Activated naive CD4-positive, alpha-beta T cell treated with Interleukin-2 at 50 U/mL for 16 hours (primary cell): ENCODE data around the gene TMTC4.
"Not testable (repeated sequence)": the region's sequence is repeated elsewhere in the genome, so short reads cannot be mapped to it uniquely, and the experiment has no call there.

ENCODE experiments used
- DNase-seq: peaks from one replicate; pipeline ENCODE4 v3.0.0-alpha.2; 2020

Gene TMTC4

GRCh38 chr13:100619940-100620339, 54.7 kb downstream of the TMTC4 start:
- DNase-seq = no peak

DNA sequence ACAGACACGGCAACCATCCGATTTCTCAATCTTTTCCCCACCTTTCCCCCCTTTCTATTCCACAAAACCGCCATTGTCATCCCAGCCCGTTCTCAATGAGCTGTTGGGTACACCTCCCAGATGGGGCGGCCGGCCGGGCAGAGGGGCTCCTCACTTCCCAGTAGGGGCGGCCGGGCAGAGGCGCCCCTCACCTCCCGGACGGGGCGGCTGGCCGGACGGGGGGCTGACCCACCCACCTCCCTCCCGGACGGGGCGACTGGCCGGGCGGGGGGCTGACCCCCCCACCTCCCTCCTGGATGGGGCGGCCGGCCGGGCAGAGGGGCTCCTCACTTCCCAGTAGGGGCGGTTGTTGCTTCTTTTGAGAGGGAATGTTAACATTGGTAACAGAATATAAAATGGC, 55.7 kb downstream of the TMTC4 start:
- DNase-seq = not testable (repeated sequence)

DNA sequence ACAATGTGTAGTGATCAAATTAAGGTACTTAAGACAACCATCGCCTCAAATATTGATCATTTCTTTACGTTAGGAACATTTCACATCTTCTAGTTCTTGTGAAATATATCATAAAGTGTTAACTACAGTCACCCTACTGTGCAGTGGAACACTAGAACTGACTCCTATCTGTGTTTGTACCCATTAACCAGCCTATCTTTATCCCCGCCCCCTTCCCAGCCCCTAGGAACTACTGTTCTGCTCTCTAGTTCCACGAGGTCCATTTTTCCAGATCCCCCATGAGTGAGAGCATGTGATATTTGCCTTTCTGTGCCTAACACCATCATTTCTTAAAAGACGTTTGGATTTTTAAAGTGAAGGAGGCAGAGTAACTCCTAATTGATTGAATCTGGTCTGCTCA, 61.6 kb downstream of the TMTC4 start:
- DNase-seq = no peak

- DNase-seq = no peak
Observed at GRCh38 chr13:100611678-100612492, 62.7 kb downstream of the TMTC4 start.

DNA sequence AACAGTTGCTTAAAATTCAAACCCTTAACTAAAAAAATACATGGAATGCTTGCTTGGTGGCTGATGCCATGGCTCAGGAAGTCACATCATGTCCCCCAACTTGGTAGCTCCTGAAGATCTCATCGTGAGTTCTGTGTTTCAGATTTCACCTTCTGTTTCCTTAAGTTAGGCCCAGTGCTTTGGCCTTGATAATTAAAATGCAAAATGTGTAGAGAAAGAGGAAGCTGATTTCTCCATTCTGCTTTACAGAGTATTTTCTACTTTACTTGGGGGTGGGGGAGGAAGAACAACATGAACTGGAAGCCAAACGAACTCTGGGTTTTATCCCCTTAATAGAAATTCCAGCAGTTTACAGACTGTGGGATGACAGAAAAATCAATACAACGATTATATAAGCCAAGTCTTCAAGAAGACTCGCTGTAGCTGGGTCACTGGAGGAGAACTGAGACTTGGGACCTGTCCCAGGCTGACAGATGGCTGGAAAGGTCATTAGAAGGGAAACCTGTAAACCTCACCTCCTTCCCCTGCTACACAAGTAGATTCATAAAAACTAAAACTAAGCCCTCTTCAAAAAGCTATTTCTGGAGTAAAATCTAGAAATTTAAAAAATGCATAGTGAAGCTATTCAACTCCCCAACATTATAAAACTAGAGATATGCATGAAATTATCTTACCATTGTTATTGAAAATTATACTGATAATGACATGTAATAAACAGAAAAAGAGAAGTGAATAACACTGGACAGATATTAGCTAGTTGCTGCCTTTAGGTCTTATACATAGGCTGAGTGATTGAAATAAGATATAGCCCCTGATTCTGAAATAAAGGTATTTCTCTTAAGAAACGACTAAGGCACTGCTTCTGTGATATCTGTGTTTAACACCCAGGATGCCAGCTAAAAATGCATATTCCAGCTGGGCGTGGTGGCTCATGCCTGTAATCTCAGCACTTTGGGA, 63.9 kb downstream of the TMTC4 start:
- no peak for DNase-seq

DNA sequence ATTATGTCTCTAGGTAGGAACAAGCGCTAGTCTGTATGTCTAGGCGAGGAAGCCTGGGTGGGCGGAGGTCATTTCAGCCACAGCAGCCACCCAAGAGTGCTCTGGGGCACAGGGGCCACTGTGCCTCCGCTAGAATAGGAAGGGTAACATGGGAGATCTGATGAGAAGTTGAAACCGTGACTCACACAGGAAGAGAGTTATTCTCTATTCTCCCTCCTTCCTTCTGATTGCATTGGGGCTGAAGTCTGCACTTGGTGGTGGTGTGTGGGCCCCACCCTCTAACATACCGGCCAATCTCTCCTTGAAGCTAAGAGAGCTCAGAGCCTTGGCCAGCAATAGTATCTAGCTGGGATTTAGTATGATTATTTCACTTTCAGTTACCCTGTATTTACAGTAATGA, 65.7 kb downstream of the TMTC4 start:
- peak; percentile 14 for DNase-seq

DNA sequence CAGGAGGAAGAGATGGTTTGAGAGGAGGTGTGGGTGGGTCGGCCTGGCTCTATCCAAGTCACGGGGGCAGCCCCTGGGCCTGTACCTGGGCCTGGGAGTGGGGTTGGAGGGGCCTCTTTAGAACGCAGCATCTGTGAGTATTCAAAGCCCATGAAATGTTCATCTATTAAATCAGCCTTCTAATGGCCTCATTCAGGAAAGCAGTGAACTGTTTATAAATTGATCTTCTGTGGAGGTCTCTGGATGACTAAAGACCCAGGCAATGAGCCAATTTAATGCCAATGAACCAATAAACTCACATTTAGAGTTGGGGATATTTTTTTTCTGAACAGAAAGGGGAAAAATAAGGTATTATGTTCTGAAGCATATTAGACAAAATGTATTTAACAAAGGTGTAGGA, 66.1 kb downstream of the TMTC4 start:
- no peak for DNase-seq

- DNase-seq = no peak
Observed at GRCh38 chr13:100604918-100605710, 69.5 kb downstream of the TMTC4 start.

DNA sequence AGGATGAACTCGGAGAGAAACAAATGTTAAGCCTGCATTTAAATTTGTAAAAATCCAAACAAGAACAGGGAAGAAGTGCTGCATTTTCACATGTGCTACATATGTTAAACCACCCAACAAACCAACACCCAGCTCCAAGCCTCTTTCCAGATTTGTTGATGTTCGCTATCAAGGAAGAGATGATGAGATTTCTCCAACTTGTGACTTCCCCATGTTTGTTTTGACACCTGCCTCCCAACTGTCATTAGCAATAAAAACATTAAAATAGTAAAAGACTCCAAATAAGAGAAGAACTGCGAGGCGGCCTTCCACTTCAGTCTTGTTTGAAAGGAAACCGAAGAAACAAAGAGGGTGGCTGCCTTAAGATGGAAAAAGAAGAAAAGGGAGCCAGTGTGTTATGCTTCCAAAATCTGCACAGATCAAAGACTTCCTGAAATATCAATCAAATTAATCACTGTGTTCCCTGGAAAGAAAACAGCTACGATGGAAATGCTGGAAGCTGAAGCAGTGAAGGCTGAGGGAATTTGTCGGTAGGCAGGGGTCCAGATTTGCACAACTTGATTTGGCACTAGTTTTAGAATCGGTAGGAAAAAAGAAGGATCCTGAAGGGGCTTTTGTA, 72.0 kb downstream of the TMTC4 start:
- no peak for DNase-seq

DNA sequence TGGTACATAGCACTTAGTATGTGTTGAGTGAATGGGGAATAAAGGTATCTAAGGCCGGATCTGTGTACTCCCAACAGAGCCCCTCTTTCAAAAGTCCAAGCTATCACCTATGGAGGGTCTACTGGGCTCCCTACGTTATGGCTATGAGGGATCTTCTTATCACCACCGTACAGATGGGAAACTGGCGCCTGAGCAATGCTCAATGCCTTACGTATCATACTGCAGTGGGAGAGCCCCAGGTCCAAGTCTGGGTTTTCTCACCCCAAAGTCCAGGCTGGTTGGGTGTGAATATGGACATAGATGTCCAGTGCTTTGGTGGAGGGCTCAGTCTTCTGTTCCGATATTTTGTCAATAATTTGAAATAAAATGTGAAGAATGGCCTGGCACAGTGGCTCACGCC, 72.9 kb downstream of the TMTC4 start:
- DNase-seq = no peak

- no peak for DNase-seq
Observed at GRCh38 chr13:100600915-100601314, 73.7 kb downstream of the TMTC4 start.

DNA sequence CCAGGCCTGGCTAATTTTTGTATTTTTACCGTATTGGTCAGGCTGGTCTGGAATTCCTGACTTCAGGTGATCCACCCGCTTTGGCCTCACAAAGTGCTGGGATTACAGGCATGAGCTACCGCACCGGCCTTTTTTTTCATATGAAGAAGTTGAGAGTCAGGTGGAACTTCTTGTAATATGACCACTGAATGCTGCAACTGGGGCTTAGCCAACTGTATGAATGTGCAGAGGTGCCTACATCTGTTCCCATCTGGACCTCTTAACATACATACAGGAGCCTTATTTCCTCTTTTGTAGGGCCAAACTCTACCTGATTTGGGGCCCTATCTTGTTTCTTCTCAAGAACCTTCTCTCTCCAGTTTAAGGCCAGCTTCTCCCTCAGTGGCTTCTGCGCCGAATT, 74.1 kb downstream of the TMTC4 start:
- no peak for DNase-seq

DNA sequence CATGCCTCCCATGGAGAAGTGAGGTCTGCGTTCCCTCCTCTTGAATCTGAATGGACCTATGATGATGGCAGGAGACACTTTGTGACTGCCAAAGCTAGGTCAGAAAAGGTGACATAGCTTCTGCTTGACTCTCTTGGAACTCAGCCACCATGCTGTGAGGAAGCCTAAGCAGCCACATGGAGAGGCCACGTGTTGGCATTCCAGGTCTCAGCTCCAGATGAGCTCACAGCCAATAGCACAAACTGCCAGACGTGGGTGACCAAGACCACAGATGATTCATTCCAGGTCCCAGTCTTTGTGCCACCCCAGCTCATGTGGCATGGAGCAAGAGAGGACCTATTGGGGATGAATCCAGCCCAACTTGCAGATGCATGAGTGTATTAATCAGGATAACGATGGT, 77.3 kb downstream of the TMTC4 start:
- no peak for DNase-seq

GRCh38 chr13:100596516-100596915, 78.1 kb downstream of the TMTC4 start:
- DNase-seq = no peak

DNA sequence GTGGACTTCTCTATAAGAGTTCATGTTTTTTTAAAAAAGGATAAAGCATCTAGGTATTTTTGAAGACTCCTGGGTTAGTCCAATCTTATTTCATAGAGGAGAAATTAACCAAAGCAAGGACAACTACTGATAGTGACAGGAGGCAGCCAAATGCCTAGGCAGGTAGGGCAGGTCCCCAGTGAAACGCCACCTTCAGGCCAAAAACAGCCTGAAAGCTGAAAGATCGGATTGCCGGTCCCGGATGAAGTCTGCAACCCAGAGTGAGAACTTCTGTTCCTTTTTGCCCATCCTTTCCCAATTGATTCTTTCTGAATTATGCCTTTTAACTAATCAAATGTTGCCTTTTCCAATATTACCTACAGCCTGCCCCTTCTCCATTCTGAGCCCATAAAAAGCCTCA, 79.9 kb downstream of the TMTC4 start:
- no peak for DNase-seq

DNA sequence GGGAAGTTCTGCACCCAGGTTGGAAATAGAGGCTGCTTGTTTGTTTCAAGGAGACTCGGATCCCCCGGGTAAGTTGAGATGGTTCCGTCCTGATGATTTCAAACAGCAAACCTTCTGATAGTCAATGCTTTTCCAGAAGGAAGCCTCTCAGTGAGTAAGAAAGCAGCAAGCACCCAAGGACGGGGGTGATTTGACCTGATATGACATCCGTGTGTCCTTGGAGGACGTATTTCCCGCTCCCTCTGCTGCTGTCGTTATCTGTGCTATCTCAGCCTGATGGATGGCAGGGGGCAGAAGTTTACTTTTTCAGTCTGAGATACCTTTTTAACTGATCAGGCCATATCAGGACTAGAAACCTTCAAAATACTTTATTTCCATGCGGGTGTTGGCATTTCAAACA, 80.3 kb downstream of the TMTC4 start:
- DNase-seq = no peak

GRCh38 chr13:100589178-100589725, 85.3 kb downstream of the TMTC4 start:
- no peak for DNase-seq

- DNase-seq = peak; percentile 85
Observed at GRCh38 chr13:100588331-100589177, 86.0 kb downstream of the TMTC4 start, which contains the start of gene GGACT. TSS of gene GGACT (minus strand) at chr13:100588789. CDS start at chr13:100532591, 56,198 bp downstream.

DNA sequence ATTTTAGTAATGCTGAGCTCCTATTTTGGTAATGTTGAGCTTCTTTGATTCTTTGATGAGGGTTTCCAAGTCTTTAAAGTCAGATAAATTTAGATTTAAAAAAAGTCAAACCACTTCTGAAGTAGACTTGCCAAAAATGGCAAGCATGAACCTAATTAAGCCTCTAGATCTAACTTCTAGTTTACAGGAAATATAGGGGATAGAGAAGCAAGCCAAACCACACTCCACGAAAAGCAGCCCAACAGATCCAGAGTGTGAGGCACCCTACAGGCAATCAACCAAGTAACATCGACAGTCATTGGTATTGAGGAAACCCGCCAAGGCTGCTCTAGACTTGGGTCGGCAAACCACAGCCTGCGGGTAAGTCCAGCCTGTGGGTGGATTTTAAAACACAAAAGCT, 89.7 kb downstream of the TMTC4 start:
- DNase-seq = no peak

GRCh38 chr13:100581504-100581903, 93.1 kb downstream of the TMTC4 start:
- DNase-seq = no peak

GRCh38 chr13:100581030-100581429, 93.6 kb downstream of the TMTC4 start:
- no peak for DNase-seq
